H1 (cell line): ENCODE data around the gene PLA2G4D. TPM values are rescaled to one million over a fixed set of nuclear protein-coding genes. Genes with fewer than 3 reads are reported as not detected.

Experiments
- CTCF ChIA-PET: fragments of 300-600 bp; sonication (Branson Sonifier 250); formaldehyde crosslinking; loops from one replicate; lab custom pipeline; 2021; ENCODE audit not compliant: partially characterized antibody; lab: Charles Lee
- POLR2A ChIA-PET: fragments of 300-600 bp; sonication (Branson Sonifier 250); formaldehyde crosslinking; loops from one replicate; lab custom pipeline; 2021; ENCODE audit warnings: inconsistent platforms; ENCODE audit not compliant: partially characterized antibody; lab: Charles Lee
- DNase-seq, 2 experiments: peaks; one replicate each; pipeline versions ENCODE4 v3.0.0 to v3.0.0-alpha.2; 2010 to 2022; ENCODE audit warnings: low spot score in 2 of 2, low read depth in 1 of 2, mixed read lengths in 1 of 2
- FAIRE-seq: peaks from 2 replicates; lab custom pipeline; 2011; peaks lifted over from hg19 to GRCh38; lab: Jason Lieb, UNC
- H2AFZ ChIP-seq: 2 replicates; pipeline ENCODE4 v1.8.1; 2012; ENCODE audit warnings: low read length, inconsistent platforms
- H2AK5ac ChIP-seq: 2 replicates; pipeline ENCODE4 v1.6.1; 2013; ENCODE audit warnings: low read depth, low read length
- H2BK120ac ChIP-seq: replicated peaks from 2 replicates; pipeline ENCODE3; 2013; ENCODE audit warnings: low read depth, low read length, inconsistent platforms
- H2BK12ac ChIP-seq: 2 replicates; pipeline ENCODE4 v1.6.1; 2013; ENCODE audit warnings: low read depth, low read length
- H2BK15ac ChIP-seq: 2 replicates; pipeline ENCODE4 v1.6.1; 2013; ENCODE audit warnings: low read length
- H2BK20ac ChIP-seq: 2 replicates; pipeline ENCODE4 v1.6.1; 2013; ENCODE audit warnings: low read length
- H2BK5ac ChIP-seq: 2 replicates; pipeline ENCODE4 v1.6.1; 2013; ENCODE audit warnings: low read depth, low read length
- H3K14ac ChIP-seq: 2 replicates; pipeline ENCODE4 v1.6.1; 2013; ENCODE audit warnings: inconsistent platforms; ENCODE audit not compliant: insufficient read length
- H3K18ac ChIP-seq: 2 replicates; pipeline ENCODE4 v1.6.1; 2013; ENCODE audit warnings: low read length; ENCODE audit errors: extremely low read depth
- H3K23ac ChIP-seq: 2 replicates; pipeline ENCODE4 v1.6.1; 2013; ENCODE audit warnings: inconsistent platforms; ENCODE audit not compliant: insufficient read length
- H3K23me2 ChIP-seq: 2 replicates; pipeline ENCODE4 v1.6.1; 2013; ENCODE audit warnings: low read depth, low read length
- H3K27ac ChIP-seq: 2 replicates; pipeline ENCODE4 v1.6.1; 2011; ENCODE audit warnings: low read depth, low read length, inconsistent platforms
- H3K27me3 ChIP-seq, 4 experiments: replicated peaks in 1 of 4; 1 replicate in 1 of 4; 2 replicates in 3 of 4; pipeline versions ENCODE4 v1.6.1 to v1.8.1; 2011 to 2013; ENCODE audit warnings: low read length in 3 of 4, mild to moderate bottlenecking in 3 of 4, inconsistent platforms in 2 of 4, mixed read lengths in 2 of 4, moderate library complexity in 1 of 4; ENCODE audit not compliant: control insufficient read depth in 3 of 4, insufficient read depth in 3 of 4; ENCODE audit errors: extremely low read depth in 1 of 4
- H3K36me3 ChIP-seq, 4 experiments: 2 replicates each; pipeline versions ENCODE4 v1.6.1 to v1.8.1; 2011 to 2013; ENCODE audit warnings: mild to moderate bottlenecking in 4 of 4, low read length in 3 of 4, moderate library complexity in 2 of 4, control low read depth in 1 of 4, inconsistent platforms in 1 of 4; ENCODE audit not compliant: insufficient read depth in 4 of 4, control insufficient read depth in 2 of 4
- H3K4ac ChIP-seq: replicated peaks from 2 replicates; pipeline ENCODE3; 2013; ENCODE audit warnings: low read length, low read depth, mixed read lengths, inconsistent platforms; ENCODE audit not compliant: insufficient read length
- H3K4me1 ChIP-seq, 4 experiments: replicated peaks in 1 of 4; 1 replicate in 1 of 4; 2 replicates in 3 of 4; pipeline versions ENCODE4 v1.6.1 to v1.8.1; 2011 to 2013; ENCODE audit warnings: low read length in 3 of 4, inconsistent platforms in 2 of 4, mixed read lengths in 1 of 4; ENCODE audit not compliant: insufficient read depth in 4 of 4, control insufficient read depth in 3 of 4
- H3K4me2 ChIP-seq, 2 experiments: 2 replicates each; pipeline versions ENCODE4 v1.6.1 to v1.8.1; 2011 to 2013; ENCODE audit warnings: low read depth in 2 of 2, low read length in 2 of 2, control low read depth in 1 of 2, inconsistent platforms in 1 of 2, mild to moderate bottlenecking in 1 of 2; ENCODE audit not compliant: insufficient read depth in 1 of 2
- H3K4me3 ChIP-seq, 4 experiments: fragments of 200-600, 300-600 bp in 1 of 4; sonication (generic), shearing (Covaris generic), sonication (Bioruptor Twin) in 1 of 4; 2 replicates each; pipeline versions ENCODE4 v1.5.1 to v1.8.1; 2011 to 2016; ENCODE audit warnings: low read length in 4 of 4, low read depth in 3 of 4, control low read depth in 2 of 4, inconsistent platforms in 2 of 4, mild to moderate bottlenecking in 2 of 4, mixed read lengths in 1 of 4, moderate library complexity in 1 of 4; ENCODE audit not compliant: insufficient read depth in 2 of 4; ENCODE audit errors: extremely low read depth in 1 of 4
- H3K56ac ChIP-seq: replicated peaks from 2 replicates; pipeline ENCODE3; 2013; ENCODE audit warnings: low read depth, mild to moderate bottlenecking, mixed read lengths, low read length, inconsistent platforms; ENCODE audit not compliant: insufficient read length
- H3K79me1 ChIP-seq: 2 replicates; pipeline ENCODE4 v1.6.1; 2013; ENCODE audit warnings: low read depth, low read length, control low read depth
- H3K79me2 ChIP-seq, 2 experiments: 2 replicates each; pipeline versions ENCODE4 v1.6.1 to v1.8.1; 2012 to 2013; ENCODE audit warnings: low read length in 2 of 2, mild to moderate bottlenecking in 2 of 2, inconsistent platforms in 1 of 2; ENCODE audit not compliant: insufficient read depth in 2 of 2, control insufficient read depth in 1 of 2
- H3K9ac ChIP-seq, 4 experiments: replicated peaks in 1 of 4; 1 replicate in 1 of 4; 2 replicates in 3 of 4; pipeline versions ENCODE4 v1.6.1 to v1.8.1; 2011 to 2013; ENCODE audit warnings: low read depth in 3 of 4, low read length in 3 of 4, control low read depth in 2 of 4, mild to moderate bottlenecking in 2 of 4, moderate library complexity in 2 of 4, inconsistent platforms in 1 of 4; ENCODE audit errors: extremely low read depth in 1 of 4
- H3K9me3 ChIP-seq, 2 experiments: 2 replicates each; pipeline versions ENCODE4 v1.6.1 to v1.8.1; 2012 to 2013; ENCODE audit warnings: mild to moderate bottlenecking in 2 of 2, moderate library complexity in 2 of 2, control low read depth in 1 of 2, inconsistent platforms in 1 of 2, low read depth in 1 of 2, low read length in 1 of 2, mixed read lengths in 1 of 2; ENCODE audit not compliant: insufficient read depth in 2 of 2
- H4K20me1 ChIP-seq, 2 experiments: replicated peaks in 1 of 2; 2 replicates each; pipeline versions ENCODE3 to v1.8.1; 2011 to 2013; ENCODE audit warnings: inconsistent platforms in 2 of 2, low read length in 2 of 2, mild to moderate bottlenecking in 1 of 2; ENCODE audit not compliant: insufficient read depth in 2 of 2, control insufficient read depth in 1 of 2
- H4K5ac ChIP-seq: 2 replicates; pipeline ENCODE4 v1.6.1; 2013; ENCODE audit warnings: low read length, low read depth, mixed read lengths, inconsistent platforms; ENCODE audit not compliant: insufficient read length
- H4K8ac ChIP-seq: 2 replicates; pipeline ENCODE4 v1.8.0; 2013; ENCODE audit warnings: mild to moderate bottlenecking, moderate library complexity, low read length, inconsistent platforms; ENCODE audit not compliant: insufficient read depth; ENCODE audit errors: extremely low read depth
- H4K91ac ChIP-seq: replicated peaks from 2 replicates; pipeline ENCODE3; 2013; ENCODE audit warnings: low read length, mixed read lengths, inconsistent platforms; ENCODE audit not compliant: insufficient read length
- CREB1 ChIP-seq: IDR thresholded peaks from 2 replicates; pipeline ENCODE4 v1.6.1; 2012; ENCODE audit warnings: inconsistent platforms
- CTBP2 ChIP-seq: IDR thresholded peaks from 2 replicates; pipeline ENCODE4 v1.7.0; 2011; ENCODE audit warnings: borderline replicate concordance, mild to moderate bottlenecking, moderate library complexity, mixed read lengths, low read length; ENCODE audit not compliant: insufficient read depth, insufficient read length
- EGR1 ChIP-seq: IDR thresholded peaks from 2 replicates; pipeline ENCODE4 v1.6.1; 2011; ENCODE audit warnings: low read depth, low read length, borderline replicate concordance
- HDAC2 ChIP-seq, 2 experiments: fragments of 300-600 bp in 1 of 2; sonication (generic) in 1 of 2; IDR thresholded peaks; 2 replicates each; pipeline ENCODE4 v1.6.1; 2011 to 2012; ENCODE audit warnings: low read depth in 2 of 2, low read length in 2 of 2, mild to moderate bottlenecking in 2 of 2, moderate library complexity in 2 of 2, borderline replicate concordance in 1 of 2, inconsistent platforms in 1 of 2
- MAX ChIP-seq: IDR thresholded peaks from 2 replicates; pipeline ENCODE4 v1.6.1; 2012; ENCODE audit warnings: inconsistent platforms
- POLR2A ChIP-seq, 2 experiments: IDR thresholded peaks; 1 replicate in 1 of 2; 2 replicates in 1 of 2; pipeline ENCODE4 v1.6.1; 2011; ENCODE audit warnings: low read depth in 2 of 2, low read length in 2 of 2, mild to moderate bottlenecking in 2 of 2; ENCODE audit errors: control extremely low read depth in 1 of 2
- SAP30 ChIP-seq: fragments of 300-600 bp; sonication (generic); IDR thresholded peaks from 2 replicates; pipeline ENCODE4 v1.7.1; 2012; ENCODE audit warnings: low read length, moderate library complexity, mild to moderate bottlenecking, inconsistent platforms; ENCODE audit not compliant: insufficient read depth, insufficient replicate concordance
- TAF7 ChIP-seq: optimal IDR thresholded peaks from 2 replicates; pipeline ENCODE3; 2011; ENCODE audit warnings: low read depth, mild to moderate bottlenecking, inconsistent platforms, low read length, moderate library complexity, borderline replicate concordance
- TEAD4 ChIP-seq: IDR thresholded peaks from 2 replicates; pipeline ENCODE4 v1.6.1; 2012; ENCODE audit warnings: low read depth, low read length, inconsistent platforms, mixed read lengths
- WGBS, 2 experiments: shearing (Covaris generic) in 1 of 2; methylation state at CpG; one replicate each; pipeline versions ENCODE4 v1.1.6 to v1.1.7; 2013 to 2015; ENCODE audit warnings: low lambda C conversion rate in 2 of 2, mixed read lengths in 2 of 2, inconsistent platforms in 1 of 2, low coverage in 1 of 2, missing lambda C conversion rate in 1 of 2; ENCODE audit not compliant: insufficient replicate concordance in 2 of 2, insufficient coverage in 1 of 2, insufficient read length in 1 of 2; ENCODE audit errors: extremely low coverage in 1 of 2, missing lambda C conversion rate in 1 of 2; 5-methylcytosine and 5-hydroxymethylcytosine counted together
- polyA plus RNA-seq, 7 experiments: library from polyadenylated mRNA; depleted of rRNA in 3 of 7; stranded (reverse) in 5 of 7; unstranded in 2 of 7; fragments of >200 nt in 5 of 7; fragments of 200-250 nt in 2 of 7; gene quantifications; 1 replicate in 5 of 7; 2 replicates in 1 of 7; 4 replicates in 1 of 7; pipeline versions ENCODE4 v1.2.1 to v1.2.3, GENCODE V29; 2011 to 2013; ENCODE audit warnings: missing spikeins in 2 of 7, mixed read lengths in 2 of 7
- total RNA-seq: library from RNA; stranded (reverse); fragmentation: NEBNext Ultra II Directional; extraction: Animal tissue kit (Norgen Biotek cat#: 25700); gene quantifications from 2 replicates; pipeline ENCODE4 v1.2.1, GENCODE V29; 2021

The PLA2G4D gene
- total and polyA plus RNA-seq, 2 of the 8 experiments (the other 6 are each of a cell fraction or from before 2014, with no cell fraction given) = 0.07 to 0.18 TPM

- Histone ChIP-seq H3K4me2 (no peak overlapping the region), H3K9ac (no peak overlapping the region), H2BK12ac (no peak overlapping the region), H3K27me3 (no peaks in the 10 kb centered on the region), H3K14ac (no peak overlapping the region), H4K91ac (no peak overlapping the region), H3K56ac (no peak overlapping the region), H3K4me3 (no peak overlapping the region), H4K20me1 (no peaks in the 10 kb centered on the region), H2BK20ac (no peak overlapping the region), H2BK120ac (no peak overlapping the region), H4K8ac (no peak overlapping the region), H3K79me2 (no peaks in the 10 kb centered on the region), H2AFZ (no peak overlapping the region), H3K27ac (no peak overlapping the region), H3K36me3 (no peaks in the 10 kb centered on the region), H3K23ac (no peak overlapping the region), H3K79me1 (no peaks in the 10 kb centered on the region), H3K23me2 (no peaks in the 10 kb centered on the region), H3K4me1 (no peaks in the 10 kb centered on the region), H2AK5ac (no peak overlapping the region), H3K18ac (no peak overlapping the region), H2BK5ac (no peak overlapping the region), H3K4ac (no peak overlapping the region), H4K5ac (no peak overlapping the region), H3K9me3 (peaks cover 4 to 8% of the 10 kb centered on the region in 2 experiments; a peak in 1 of 4 replicates), H2BK15ac (no peak overlapping the region)
- POLR2A ChIA-PET = no interaction called here
- TF ChIP-seq CTBP2 = no peak
- TF ChIP-seq SAP30 = no peak
- no peak for TF ChIP-seq TAF7
- no peak for TF ChIP-seq POLR2A (IDR thresholded peaks at IDR 0.05; ENCODE audit: control extremely low read depth in 1 of 2, low read depth in 2 of 2, low read length in 2 of 2)
- TF ChIP-seq MAX = no peak
- TF ChIP-seq TEAD4 = no peak
- no peak for TF ChIP-seq HDAC2 (IDR thresholded peaks at IDR 0.05; ENCODE audit: borderline replicate concordance in 1 of 2, low read depth in 2 of 2, low read length in 2 of 2)
- TF ChIP-seq CREB1 = no peak
- TF ChIP-seq EGR1 = no peak
- FAIRE-seq (no peak), DNase-seq (no peak)
- CTCF ChIA-PET = interaction anchor here (1.3 to 22.6 kb wide), 13 partner anchors 7 to 246 kb away, joined by 3 to 416 read pairs (median 18); no protein-coding TSS in a partner anchor
- 90% methylated on average over 6 of the region's 6 CpGs; no CpG with 5 or more reads in 1 of the 2 experiments for WGBS, 2 experiments
Measured at GRCh38 chr15:42139596-42139995, 45.2 kb upstream of the PLA2G4D start.
